NCI-H2171 (cell line): ENCODE measurements around the gene PCSK6.

ENCODE experiments used
- DNase-seq: peaks from one replicate; lab custom pipeline; 2025; lab: John Stamatoyannopoulos, UW

Gene PCSK6

DNA sequence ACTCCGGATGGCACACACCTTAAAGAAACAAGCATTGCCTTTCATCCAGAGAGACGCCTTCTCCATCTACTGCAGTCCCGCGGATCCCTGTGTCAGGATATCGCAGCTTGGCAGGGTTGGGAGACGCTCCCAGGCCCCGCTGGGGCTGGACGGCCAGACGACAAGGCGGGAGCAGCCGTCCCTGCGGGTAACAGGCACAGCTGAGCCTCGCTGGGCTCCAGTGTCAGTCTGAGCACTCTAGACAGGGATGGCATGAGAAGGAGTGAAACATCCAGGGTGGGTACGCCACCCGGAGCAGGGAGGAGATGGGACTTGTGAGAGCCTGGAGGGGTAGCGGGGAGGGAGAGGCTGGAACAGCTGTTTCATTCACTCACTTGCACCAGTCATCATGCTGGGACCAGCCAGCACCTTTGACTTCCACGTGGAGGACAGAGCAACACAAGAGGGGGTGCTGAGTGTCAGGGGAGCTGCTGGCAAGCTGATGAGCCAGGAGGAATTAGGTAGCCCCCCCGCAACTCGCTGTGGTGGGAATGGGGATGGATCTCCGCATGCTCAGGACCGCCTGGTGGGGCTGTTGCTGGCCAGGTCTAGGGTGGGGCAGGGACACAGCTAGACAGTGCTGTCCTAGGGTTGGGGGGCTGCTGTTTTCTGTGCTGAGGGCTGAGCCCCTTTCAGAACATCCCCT, 162.9 kb downstream of the PCSK6 start:
- DNase-seq, result no peak

DNA sequence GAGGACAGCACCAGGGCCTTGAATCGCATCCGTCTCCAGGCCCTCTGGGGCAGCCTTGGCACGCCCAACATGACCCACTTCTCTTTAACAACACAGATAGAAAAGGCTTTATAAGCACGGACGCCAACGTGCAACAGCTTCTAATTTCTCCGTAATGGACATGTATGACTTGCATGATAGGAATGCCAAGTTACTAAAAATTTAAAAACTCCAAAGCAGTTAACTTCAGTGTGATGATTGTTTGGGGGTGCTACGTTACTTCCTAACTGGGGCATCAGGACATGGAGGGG, 163.5 kb downstream of the PCSK6 start:
- no peak for DNase-seq

DNA sequence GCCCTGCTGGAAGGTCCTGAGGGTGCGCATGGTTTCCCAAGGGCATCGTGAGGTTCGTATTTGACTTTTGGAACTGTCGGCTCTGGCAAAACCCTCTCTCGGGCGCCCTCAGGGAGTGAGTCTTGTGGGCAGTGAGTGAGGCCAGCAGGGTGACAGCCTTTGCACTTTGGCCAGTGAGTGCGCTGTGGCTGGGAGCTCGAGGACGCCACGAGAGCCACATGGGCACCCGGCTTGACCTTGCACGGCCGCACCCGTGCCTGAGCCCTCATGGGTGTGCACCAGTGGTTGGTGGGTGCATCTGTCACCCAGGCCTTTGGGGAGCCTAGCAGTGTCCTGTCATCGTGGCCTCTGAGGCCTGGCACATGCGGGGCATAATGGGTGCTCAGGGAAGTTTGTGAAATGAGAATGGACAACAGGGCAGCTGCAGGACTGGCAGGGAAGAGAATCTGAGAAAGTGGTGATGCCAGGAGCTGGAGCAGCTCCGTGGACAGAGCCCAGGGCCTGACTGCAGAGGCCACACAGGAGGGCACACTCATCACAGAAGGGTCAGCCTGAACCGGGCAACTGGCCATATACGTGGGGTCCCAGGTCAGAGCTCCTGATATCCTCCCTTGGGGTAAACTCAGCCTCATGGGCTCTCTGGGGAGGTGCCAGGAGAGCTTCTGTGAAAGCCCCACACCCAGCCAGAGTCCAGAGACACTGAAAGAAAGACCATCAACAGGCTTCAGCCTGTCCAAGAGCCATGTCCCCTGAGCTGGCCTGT, 164.1 kb downstream of the PCSK6 start:
- no peak for DNase-seq

DNA sequence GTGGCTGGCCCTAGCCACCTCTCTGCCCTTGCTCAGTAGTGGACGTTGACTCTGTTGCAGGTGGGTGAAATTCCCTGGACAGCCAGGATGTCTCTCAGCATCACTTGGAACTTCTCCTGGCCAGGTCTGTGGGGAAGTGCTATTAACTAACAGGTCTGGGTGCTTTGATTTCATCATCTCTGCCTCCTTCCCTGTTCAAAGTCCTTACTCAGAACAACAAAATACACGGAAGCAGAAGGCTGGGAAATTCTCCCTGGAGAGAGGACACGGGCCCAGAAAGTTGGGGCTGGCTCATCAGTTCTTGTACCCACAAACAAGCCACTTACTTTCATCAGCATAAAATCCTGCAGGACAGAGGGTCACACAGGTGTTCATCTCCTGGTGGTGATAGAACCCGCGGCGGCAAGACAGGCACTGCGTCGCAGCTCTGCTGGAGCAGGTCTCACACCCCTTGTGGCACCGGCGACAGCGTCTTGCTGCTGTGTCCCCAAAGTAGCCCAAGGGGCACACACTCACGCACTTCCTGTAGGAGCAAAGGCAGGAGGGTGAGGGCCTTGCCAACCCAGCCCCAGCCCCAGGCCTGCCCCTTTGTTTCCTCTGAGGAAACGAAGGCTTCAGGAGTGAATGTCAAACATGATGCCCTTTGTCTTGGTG, 164.9 kb downstream of the PCSK6 start:
- DNase-seq, result no peak

DNA sequence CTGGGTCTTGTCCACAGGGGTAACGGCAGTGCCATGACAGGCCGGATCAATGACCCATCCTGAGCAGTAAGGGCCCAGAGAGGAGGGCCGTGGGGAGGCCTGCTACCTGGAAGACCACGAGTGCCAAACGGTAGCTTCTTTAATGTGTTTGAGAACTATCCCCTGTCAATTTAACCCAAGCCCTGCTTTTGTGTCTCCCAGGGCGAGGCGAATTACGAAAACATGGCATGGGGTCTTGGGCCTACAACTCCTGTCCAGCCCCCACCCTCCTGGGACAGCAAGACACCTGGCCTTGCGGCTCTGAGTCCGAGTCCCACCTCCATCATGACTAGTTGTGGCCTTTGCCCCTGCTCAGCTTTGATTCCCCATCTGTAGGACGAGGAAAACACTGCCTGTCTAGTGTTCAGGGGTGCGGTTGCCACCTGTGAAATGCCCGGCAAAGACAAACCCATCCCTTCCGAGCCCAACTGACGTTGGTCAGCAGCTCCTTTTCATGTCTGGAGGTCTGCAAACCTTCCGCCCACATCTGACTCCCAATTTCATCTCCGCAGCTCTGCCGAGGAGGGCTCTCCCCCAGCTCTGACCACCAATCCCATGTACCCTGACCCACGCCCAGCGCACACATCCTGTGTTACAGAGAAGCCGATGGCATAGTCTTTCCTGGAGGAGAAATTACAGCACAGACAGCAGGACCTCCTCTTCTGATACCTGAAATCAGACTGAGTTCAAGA, 165.5 kb downstream of the PCSK6 start:
- no peak for DNase-seq

DNA sequence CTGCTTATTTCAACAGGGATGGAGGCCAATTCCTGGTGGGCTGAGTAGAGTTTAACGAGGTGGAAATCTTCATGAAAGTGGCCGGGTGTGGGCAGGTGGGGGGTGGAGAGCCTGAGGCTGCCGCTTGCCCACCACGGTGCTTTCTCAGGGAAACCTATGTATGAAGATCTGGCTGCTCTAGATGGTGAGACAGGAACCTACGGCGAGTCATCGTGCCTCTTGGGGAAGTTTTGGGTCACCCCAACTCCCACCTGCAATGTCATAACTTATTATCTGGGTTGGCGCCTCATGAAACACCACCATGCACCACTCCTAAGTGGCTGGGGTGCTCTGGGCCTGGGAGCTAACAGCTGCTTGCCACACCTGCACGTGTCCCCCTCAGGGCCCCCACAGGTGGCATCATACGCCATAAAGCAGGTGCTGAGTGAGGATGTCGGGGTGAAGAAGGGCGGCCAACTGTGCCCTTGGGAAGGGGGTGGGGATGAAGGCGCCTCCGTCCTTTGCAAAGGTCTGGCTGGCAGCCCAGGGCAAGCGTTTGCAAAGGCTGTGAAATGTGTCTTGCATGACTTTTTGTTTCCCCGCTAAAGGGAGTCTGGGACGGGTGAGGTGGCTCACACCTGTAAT, 166.5 kb downstream of the PCSK6 start:
- DNase-seq, result no peak

DNA sequence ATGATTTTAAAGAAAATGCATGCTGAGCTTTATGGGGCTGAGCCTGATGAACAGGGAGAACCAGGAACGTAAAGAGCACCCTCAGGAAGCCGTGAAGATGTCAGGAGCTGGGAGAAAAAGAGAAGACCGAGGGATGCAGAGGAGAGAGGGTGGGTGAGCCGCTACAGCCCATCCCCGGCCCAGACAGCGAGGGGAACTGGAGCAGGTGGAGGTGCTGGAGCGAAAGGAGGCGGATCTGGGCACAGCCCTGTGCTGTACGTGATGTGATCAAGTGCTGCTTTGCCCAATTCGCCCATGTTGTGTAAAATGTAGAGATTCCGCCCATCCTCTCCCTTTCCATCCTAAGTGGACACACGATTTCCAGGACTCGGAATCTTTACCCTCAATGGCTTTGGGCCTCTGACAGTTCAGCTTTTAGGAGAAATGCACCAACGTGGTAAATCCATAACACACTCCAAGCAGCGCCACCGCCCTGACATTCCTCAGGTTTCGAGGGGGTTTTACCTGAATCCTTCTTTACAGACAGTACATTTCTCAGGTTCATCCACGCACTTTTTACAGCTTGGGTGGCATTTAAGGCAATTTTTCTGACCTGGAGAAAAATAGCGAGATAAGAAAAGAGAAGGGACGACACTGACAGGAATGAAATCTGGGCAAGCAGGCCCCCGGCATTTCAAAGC, 167.4 kb downstream of the PCSK6 start:
- no peak for DNase-seq

DNA sequence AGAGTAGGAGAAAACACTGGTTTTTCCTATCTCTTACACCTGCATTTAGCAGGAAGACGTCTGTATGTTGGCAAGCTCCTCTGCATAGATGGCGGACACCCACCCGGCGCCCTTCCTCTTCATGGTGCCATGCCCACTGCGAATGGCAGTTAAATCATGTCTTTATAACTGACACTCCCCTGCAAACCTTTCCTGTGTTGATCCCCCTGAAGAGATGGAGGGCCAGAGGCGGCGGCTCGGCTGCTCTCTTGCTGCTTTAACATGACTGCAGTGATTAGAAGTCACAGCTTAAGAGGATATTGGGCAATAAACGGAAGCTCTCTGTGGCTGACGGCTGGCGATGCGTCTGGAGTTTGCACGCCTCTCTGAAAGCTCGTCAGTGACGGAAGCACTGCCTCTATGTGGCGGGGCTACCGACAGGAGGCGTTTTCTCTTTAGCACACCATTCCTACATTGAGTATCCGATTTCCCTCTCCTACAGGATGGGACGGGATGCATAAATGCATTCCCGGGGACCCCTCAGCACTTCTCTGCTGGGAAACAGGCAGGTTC, 168.9 kb downstream of the PCSK6 start:
- no peak for DNase-seq

DNA sequence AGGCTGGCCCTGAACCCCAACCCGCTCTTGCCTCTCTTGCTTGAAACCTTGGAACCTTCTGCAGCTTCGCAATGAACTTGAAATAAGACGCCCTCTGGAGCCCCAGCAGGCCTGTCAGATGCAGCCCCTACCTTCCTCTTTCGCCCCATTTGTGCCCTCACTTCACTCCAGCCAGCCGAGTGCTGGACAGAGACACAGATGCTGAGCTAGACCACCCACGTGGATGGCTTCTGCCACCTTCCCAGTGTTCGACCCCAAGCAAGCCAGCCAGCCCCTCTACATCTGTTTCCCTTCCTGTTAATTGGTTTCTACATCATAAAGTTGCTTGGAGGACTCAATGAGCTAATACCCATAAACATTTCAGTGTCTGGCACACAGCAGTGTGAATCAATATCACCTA, 170.7 kb downstream of the PCSK6 start:
- DNase-seq, result no peak

DNA sequence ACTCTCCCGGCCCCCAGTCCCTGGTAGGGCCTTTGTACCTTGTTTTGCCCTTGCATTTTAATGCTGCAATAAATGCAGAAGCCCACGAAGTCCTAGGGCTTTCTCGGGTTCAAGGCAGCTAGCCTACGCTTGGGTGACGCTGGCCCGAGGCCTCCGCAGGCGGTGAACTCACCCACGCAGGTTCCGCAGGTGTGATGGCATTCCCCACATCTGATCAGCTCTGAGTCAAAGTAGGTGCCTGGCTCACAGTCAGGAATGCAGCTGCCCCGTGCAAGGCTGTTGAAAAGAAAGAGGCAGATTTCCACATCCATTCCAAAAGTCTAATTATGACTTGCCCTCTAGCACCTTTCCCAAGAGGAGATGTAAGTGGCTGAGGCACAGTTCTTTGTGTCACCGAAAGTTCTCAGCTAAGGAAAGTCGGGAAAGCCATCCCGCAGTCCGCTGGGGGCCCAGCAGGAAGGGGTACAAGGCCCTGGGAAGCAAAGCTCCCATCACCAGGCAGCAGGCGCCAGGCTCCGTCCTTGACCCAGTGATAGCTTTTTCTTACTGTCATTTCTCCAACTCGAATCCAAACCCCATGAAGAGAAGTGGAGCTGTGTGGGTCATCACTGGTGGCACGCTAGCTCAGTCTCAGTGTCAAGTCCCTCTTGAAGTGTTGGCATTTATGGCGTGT, 171.2 kb downstream of the PCSK6 start:
- DNase-seq, result no peak

DNA sequence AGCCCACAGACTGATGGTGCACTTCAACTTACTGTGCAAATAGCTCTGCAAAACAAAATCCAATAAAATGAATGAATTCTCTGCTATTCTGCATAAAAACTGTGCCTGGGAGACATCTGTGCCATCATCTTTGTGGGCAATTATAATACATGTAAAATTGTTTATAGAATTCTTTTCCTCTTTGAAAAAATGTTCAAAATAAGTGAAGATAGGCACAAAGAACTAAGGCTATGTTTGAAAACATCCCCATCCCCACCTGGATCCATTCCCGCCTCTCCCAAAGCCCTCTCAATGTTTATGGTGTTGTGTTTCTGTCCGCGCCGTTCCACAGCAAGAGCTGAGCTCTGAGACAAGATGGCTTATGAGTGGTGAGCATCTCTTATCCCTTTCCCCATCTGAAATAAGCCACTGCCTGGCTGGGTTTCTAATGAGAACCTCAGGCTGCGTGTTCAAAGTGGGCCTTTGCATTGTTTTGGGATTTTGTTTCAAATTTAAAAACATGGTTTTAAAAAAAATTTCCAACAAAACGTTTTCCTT, 172.1 kb downstream of the PCSK6 start:
- no peak for DNase-seq

DNA sequence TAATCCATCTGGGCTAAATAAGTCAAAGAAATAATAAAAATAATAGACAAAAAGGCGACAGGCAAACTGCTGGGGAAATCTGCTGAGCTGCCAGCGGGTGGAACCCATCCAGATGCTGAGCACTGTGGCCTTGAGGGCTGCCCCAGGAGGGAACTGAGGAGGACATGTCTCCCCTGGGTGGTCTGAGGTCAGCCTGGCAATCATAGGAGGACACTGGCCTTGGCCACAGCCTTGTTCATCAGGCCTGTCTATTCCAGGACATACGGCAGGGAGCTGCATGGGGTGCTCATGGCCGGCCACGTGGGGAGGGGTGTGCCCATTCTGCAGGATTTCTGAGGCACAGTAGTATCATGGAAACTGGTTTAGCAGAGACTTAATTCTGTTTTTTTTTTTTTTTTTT, 173.0 kb downstream of the PCSK6 start:
- no peak for DNase-seq

DNA sequence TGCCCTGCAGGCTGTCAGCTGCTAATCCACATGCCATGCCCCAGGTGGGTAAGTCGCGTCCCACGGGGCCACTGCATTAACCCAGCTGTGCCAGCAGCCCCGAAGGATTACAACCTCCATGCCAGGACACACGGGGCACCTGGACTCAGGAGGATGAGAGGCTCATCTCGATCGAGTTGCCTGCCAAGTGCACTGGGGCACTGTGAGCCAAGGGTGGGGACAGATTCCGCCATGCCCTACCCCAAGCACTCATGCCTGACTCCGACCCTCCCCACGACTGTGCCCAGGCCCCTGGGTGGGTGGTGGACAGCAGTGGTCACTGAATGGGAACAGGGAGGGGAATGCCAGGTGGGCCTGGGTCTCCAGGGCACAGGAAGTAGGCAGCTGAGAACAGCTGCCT, 173.8 kb downstream of the PCSK6 start:
- DNase-seq, result no peak

DNA sequence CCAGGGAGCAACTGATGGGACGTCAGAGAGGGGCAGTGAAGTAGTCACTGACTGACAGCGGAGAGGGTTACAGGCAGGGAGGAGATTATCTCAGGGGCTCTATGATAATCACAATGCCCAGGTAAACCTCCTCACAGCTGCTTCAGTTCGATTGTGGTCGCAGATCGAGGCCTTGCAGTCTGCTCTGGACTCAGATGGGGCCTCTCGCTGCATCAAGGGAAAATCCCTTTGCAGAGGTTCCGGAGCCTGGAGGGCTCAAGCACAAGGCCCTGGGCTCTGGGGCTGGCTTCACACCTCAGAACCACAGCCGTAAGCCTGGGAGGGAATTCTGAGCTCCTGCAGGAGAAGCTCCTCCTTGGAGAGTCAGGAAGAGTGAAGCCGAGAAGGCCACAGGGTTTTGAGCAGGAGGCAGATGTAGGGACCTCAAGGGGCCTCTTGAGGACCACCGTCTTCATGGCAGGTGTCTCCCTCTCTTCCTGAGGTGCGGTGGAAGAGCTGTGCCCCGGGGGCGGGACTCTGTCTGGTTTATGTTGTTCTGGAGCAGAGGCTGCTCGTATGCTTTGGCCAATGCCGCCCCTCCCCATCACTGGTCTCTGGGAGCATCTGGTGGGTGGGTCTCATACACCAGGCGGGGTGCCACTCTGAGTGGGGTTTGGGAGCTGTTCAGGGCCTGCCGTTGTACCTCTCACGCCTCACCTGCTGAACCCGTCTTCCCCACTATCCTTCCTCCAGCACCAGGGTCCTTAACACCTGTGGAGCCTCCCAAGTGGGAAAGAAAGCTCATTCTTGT, 175.0 kb downstream of the PCSK6 start:
- no peak for DNase-seq

DNA sequence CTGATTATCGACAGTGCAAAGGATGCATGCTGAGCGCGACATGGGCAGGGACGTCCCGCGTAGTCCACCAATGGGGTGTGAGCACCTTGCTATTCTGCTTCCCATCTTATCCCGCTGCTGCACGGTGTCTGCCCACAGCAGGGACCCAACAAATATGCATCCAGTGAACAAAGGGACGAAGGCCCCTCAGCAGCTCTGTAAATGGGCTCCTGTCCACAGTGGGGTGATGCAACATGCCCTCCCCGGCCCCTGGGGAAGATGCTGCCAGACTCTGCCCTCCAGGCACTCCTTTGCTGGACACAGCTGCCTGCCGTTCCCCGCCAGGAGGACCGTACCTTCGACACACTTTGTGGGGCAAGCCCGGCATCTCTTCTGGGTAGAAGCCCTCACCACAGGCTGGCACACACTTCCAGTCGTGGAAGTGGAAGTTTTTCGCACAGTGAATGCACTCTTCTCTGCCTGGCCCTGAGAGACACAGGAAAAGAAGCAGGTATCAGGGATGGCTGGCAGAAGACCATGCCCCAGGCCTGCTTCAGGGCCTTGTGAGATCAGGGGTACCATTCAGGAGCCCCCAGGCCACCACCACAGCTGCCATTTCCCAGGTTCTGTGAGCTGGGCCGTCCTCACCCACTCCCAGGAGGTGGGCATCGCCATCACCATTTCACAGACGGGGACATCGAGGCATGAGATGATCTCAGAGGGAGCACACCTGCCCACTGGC, 176.3 kb downstream of the PCSK6 start:
- DNase-seq, result no peak

DNA sequence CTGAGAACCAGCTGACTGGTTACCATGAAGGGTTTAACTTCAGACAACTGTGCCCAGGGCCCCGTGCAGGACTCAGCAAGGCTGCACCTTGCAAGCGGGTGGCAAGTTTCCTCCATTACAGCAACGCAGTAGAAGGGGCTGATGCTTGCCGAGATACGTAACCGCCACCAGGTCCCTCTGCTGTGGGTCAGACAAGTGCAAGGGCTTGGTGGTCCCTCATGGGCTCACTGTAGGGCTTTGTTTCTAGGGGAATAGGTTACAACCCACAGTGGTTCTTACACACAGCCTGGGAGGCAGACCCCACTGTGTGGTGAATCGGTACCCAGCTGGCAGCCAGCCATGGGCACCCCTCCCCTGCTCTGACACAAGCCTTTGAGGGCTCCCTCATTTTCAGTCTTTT, 179.0 kb downstream of the PCSK6 start:
- no peak for DNase-seq

DNA sequence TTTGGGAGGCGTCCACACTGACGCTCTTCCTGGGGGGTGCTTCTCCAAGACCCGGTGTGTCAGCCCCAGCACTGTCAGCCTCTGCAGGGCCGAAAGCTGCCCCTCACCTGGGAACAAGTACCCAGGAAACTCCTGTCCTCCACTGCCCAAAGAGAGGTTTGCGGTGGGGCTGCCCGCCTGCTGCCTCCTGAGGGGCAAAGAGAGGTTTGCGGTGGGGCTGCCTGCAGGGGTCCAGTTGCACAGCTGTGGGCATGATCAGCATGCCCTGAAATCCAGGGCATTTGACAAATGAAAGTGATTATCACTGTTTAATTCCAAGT, 179.4 kb downstream of the PCSK6 start:
- no peak for DNase-seq

DNA sequence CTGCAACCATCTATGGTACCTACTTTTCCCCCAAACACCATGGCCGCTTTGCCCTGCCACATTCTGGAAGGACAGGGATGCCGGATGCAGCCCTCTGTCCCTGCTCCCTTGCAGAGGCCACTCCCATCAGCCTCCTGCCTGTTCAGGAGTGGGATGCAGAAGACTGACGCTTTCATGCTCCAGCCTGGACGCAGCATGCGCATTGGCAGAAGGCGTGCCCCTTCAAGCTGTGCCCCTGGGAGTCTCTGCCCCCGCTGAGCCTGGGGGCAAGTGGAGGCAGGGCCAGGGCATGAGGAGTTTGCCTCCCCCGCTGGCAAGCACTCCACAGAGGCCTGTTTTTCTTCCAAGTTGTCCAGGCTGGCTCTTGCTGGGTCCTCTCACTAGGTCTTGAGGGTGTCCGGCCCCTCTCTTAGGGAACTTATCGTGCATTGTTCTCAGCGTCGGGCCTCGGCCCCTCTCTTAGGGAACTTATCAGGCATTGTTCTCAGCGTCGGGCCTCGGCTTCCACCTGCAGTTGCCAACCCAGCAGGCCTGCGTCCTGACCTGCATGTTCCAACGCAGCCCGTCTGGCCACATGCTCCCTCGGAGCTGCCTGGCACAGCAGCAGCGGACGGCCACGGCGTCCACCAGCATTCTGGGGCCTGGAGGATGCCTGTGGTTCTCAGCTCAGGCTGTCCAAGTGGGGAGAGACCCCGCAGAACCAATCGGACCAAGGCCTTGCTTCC, 179.9 kb downstream of the PCSK6 start:
- no peak for DNase-seq
